Measurements from ENCODE around the gene GPR137.

- TF ChIP-seq EZH2phosphoT487 (IDR thresholded peaks at IDR 0.05; ENCODE audit: borderline replicate concordance, low read length): no peak
- no peak for TF ChIP-seq CTCF (conservative IDR thresholded peaks at IDR 0.05; ENCODE audit: low read depth, low read length)
These were observed 49.4 kb downstream of the GPR137 start for GRCh38 chr11:64334764-64335735.

All from PC-3 (cell line).